GM23338 (cell line): ENCODE results near the gene COBL.

Experiments
- CTCF ChIP-seq, 2 experiments: fragments of 200-600 bp in 1 of 2; sonication (generic) in 1 of 2; conservative IDR thresholded peaks; 2 replicates each; pipeline versions ENCODE4 v1.5.1 to v1.6.1; 2016 to 2017; ENCODE audit warnings: antibody characterized with exemption in 2 of 2, low read depth in 2 of 2, mild to moderate bottlenecking in 2 of 2, moderate library complexity in 1 of 2
- EZH2 ChIP-seq: fragments of 200-600 bp; sonication (generic); IDR thresholded peaks from one replicate; pipeline ENCODE4 v1.8.0; 2017; ENCODE audit warnings: antibody characterized with exemption, mild to moderate bottlenecking, low read depth; ENCODE audit not compliant: unreplicated experiment
- EZH2phosphoT487 ChIP-seq: fragments of 200-600 bp; sonication (generic); IDR thresholded peaks from one replicate; pipeline ENCODE4 v1.8.1; 2018; ENCODE audit warnings: antibody characterized with exemption; ENCODE audit not compliant: unreplicated experiment
- NANOG ChIP-seq: IDR thresholded peaks from 2 replicates; pipeline ENCODE4 v1.6.1; 2016; ENCODE audit warnings: antibody characterized with exemption, borderline replicate concordance
- POLR2AphosphoS5 ChIP-seq: IDR thresholded peaks from 2 replicates; pipeline ENCODE4 v1.6.1; 2016; ENCODE audit warnings: antibody characterized with exemption, low read depth
- REST ChIP-seq: IDR thresholded peaks from one replicate; pipeline ENCODE4 v1.6.1; 2018; ENCODE audit warnings: antibody characterized with exemption; ENCODE audit not compliant: unreplicated experiment

- no peak for TF ChIP-seq POLR2AphosphoS5
- no peak for TF ChIP-seq REST
- TF ChIP-seq CTCF (conservative IDR thresholded peaks at IDR 0.05; ENCODE audit: low read depth in 2 of 2) = no peak
- no peak for TF ChIP-seq EZH2
- no peak for TF ChIP-seq EZH2phosphoT487
- TF ChIP-seq NANOG = no peak
Observed at GRCh38 chr7:51346126-51346525, 29.5 kb upstream of the COBL start.
